Measurements from ENCODE around the gene CSKMT. TPM values are rescaled to one million over a fixed set of nuclear protein-coding genes. Genes with fewer than 3 reads are reported as not detected.
A peak's percentile ranks its signal among the peaks of the same experiment; 100 is the strongest.

The CSKMT gene
- total and polyA plus RNA-seq, 4 experiments from 2014 or later: 3.0 to 32.3 (median 17.6) TPM

DNA sequence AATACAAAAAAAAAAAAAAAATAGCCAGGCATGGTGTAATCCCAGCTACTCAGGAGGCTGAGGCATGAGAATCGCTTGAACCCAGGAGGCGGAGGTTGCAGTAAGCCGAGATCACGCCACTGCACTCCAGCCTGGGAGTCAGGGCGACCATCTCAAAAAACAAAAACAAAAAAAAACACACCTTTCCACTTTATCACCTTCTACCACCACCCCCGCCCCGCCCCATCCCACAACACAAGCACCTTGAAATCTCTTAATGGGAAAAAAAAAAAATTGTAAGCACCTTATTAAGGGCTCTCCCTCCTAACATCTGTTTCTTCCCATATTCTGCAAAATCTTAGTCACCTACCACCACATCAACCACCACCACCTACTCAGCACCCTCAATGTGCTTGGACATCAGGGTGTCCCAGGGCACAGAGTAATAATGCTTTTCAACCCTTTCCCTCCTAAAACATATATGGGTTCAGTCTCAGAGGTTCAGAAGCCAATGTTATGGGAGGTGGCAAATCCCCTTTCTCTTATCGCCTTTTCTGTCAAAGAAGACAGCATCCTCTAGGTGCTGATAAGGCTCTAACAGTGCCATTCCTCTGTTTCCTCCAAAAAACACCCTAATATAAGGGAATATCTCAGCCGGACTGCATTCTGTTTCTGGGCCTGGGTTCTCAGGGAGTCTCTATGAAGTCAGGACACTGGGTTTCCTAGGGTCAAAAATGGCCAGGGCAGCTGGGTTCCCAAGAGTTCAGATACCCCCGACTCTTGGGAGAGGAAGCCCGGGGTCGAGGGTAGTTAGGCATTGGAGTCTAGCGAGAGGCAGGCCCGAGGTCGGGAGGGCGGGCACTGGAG is 12.7 kb upstream of the CSKMT start:
- Histone ChIP-seq H3K36me3 (ENCODE audit: insufficient read depth, low read length) (peaks cover 18% of the 10 kb centered on the region), H3K4me3 (ENCODE audit: low read length in 2 of 2) (peak overlapping the region; percentile 92 to 97), H3K27me3 (ENCODE audit: insufficient read depth, low read length) (no peaks in the 10 kb centered on the region), H3K27ac (ENCODE audit: low read depth, low read length) (peak overlapping the region; percentile 93), H3K4me1 (ENCODE audit: insufficient read depth, low read length) (peaks cover 24% of the 10 kb centered on the region), H3K9me3 (ENCODE audit: control insufficient read depth in 1 of 2, low read length in 2 of 2) (no peaks in the 10 kb centered on the region)
- Mint-ChIP-seq H3K9me3 (peaks cover 0 to 6% (median 0%) of the 10 kb centered on the region in 8 donors), H3K27me3 (no peaks in the 10 kb centered on the region), H3K4me3 (peak overlapping the region; percentile 86 to 94 (median 92)), H3K27ac (peak overlapping the region; percentile 78 to 100 (median 94)), H3K36me3 (peaks cover 0 to 25% of the 10 kb centered on the region in 2 donors), H3K4me1 (peaks cover 13 to 40% (median 22%) of the 10 kb centered on the region in 4 donors)
- POLR2A ChIA-PET (ENCODE audit: partially characterized antibody): interaction anchor here (0.8 to 2.8 kb wide), 34 partner anchors 8 to 260 kb away, joined by 3 to 125 read pairs (median 6); partner anchors contain the start of genes B3GAT3, C11orf98, CSKMT and EEF1G
- intact Hi-C loops (cut with micrococcal nuclease): loop anchor here (1.0 to 2.0 kb wide), 5 partner anchors 13 to 61 kb away; partner anchors contain the start of genes C11orf98, CSKMT, TUT1 and UBXN1
- DNase-seq: peak in 3 of 5 donors; percentile 54 to 83 (median 68)
- CTCF ChIA-PET (ENCODE audit: partially characterized antibody): interaction anchor here (0.8 to 3.5 kb wide), 7 partner anchors 12 to 109 kb away, joined by 3 to 24 read pairs (median 3); partner anchors contain the start of genes B3GAT3, C11orf98, CSKMT and MTA2

DNA sequence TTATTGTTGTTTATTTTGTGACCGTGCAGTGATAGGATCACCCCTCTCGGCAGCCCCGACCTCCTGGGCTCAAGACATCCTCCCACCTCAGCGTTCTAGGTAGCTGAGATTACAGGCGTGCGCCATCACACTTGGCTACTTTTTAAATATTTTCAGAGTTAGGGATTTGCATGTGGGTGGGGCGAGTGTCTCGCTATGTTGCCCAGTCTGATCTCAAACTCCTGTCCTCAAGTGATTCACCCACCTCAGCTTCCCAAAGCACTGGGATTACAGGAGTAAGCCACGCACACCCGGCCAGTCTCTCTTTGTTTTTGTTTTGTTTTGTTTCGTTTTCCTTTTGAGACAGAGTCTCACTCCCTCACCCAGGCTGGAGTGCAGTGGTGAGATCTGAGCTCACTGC is 10.8 kb upstream of the CSKMT start:
- H3K9me3 ChIP-seq (ENCODE audit: control insufficient read depth in 1 of 2, low read length in 2 of 2): no peaks in the 10 kb centered on the region
- intact Hi-C loops (cut with micrococcal nuclease): no loop called here
- H3K27ac ChIP-seq (ENCODE audit: low read depth, low read length): no peak overlapping the region
- H3K27me3 ChIP-seq (ENCODE audit: insufficient read depth, low read length): no peaks in the 10 kb centered on the region
- CTCF ChIA-PET (ENCODE audit: partially characterized antibody): interaction anchor here (1.7 to 3.5 kb wide), 3 partner anchors 11 to 55 kb away, joined by 4 to 24 read pairs (median 4); partner anchors contain the start of genes C11orf98 and CSKMT
- H3K27ac Mint-ChIP-seq: peak overlapping the region in 5 of 7 donors; percentile 59 to 100 (median 70)
- peaks cover 21% of the 10 kb centered on the region for H3K4me1 ChIP-seq (ENCODE audit: insufficient read depth, low read length)
- DNase-seq: no peak
- POLR2A ChIA-PET (ENCODE audit: partially characterized antibody): interaction anchor here (1.4 to 4.5 kb wide), 9 partner anchors 8 to 261 kb away, joined by 3 to 65 read pairs (median 11); partner anchors contain the start of genes B3GAT3, C11orf98, CSKMT and GANAB
- H3K4me3 Mint-ChIP-seq: peak overlapping the region; percentile 30 to 70 (median 56)
- H3K36me3 Mint-ChIP-seq: peaks cover 0 to 22% of the 10 kb centered on the region in 2 donors
- no peak overlapping the region for H3K4me3 ChIP-seq (ENCODE audit: low read length in 2 of 2)
- H3K4me1 Mint-ChIP-seq: peaks cover 13 to 40% (median 22%) of the 10 kb centered on the region in 4 donors
- peaks cover 5% of the 10 kb centered on the region for H3K36me3 ChIP-seq (ENCODE audit: insufficient read depth, low read length)
- no peaks in the 10 kb centered on the region for H3K27me3 Mint-ChIP-seq
- peaks cover 0 to 6% (median 0%) of the 10 kb centered on the region in 8 donors for H3K9me3 Mint-ChIP-seq

GRCh38 chr11:62656796-62657429 is 8.2 kb upstream of the CSKMT start:
- Mint-ChIP-seq H3K36me3 (peaks cover 0 to 11% of the 10 kb centered on the region in 2 donors), H3K4me1 (peaks cover 7 to 18% (median 12%) of the 10 kb centered on the region in 4 donors), H3K27ac (peak overlapping the region in 1 of 7 donors; percentile 80), H3K4me3 (peak overlapping the region in 1 of 8 donors; percentile 20), H3K9me3 (peaks cover 0 to 6% (median 0%) of the 10 kb centered on the region in 8 donors), H3K27me3 (no peaks in the 10 kb centered on the region)
- ChIA-PET CTCF (ENCODE audit: partially characterized antibody) (interaction anchor here (1.1 kb wide), 1 partner anchor 9 kb away, joined by 3 read pairs; no protein-coding TSS in a partner anchor), POLR2A (ENCODE audit: partially characterized antibody) (interaction anchor here (0.8 to 4.5 kb wide), 6 partner anchors 9 to 199 kb away, joined by 3 to 65 read pairs (median 5); partner anchors contain the start of genes B3GAT3, C11orf98, CSKMT and GANAB)
- Histone ChIP-seq H3K4me3 (ENCODE audit: low read length in 2 of 2) (no peak overlapping the region), H3K4me1 (ENCODE audit: insufficient read depth, low read length) (peaks cover 8% of the 10 kb centered on the region), H3K27me3 (ENCODE audit: insufficient read depth, low read length) (no peaks in the 10 kb centered on the region), H3K27ac (ENCODE audit: low read depth, low read length) (no peak overlapping the region), H3K9me3 (ENCODE audit: control insufficient read depth in 1 of 2, low read length in 2 of 2) (no peaks in the 10 kb centered on the region), H3K36me3 (ENCODE audit: insufficient read depth, low read length) (no peaks in the 10 kb centered on the region)
- DNase-seq: no peak
- intact Hi-C loops (cut with micrococcal nuclease): no loop called here

- Histone ChIP-seq H3K27ac (ENCODE audit: low read depth, low read length) (peak overlapping the region; percentile 73), H3K36me3 (ENCODE audit: insufficient read depth, low read length) (peaks cover 15% of the 10 kb centered on the region), H3K9me3 (ENCODE audit: control insufficient read depth in 1 of 2, low read length in 2 of 2) (no peaks in the 10 kb centered on the region), H3K27me3 (ENCODE audit: insufficient read depth, low read length) (no peaks in the 10 kb centered on the region), H3K4me3 (ENCODE audit: low read length in 2 of 2) (peak overlapping the region; percentile 88 to 97), H3K4me1 (ENCODE audit: insufficient read depth, low read length) (peaks cover 36% of the 10 kb centered on the region)
- H3K27ac Mint-ChIP-seq: peak overlapping the region; percentile 95 to 98 (median 96)
- H3K4me3 Mint-ChIP-seq: peak overlapping the region; percentile 92 to 98 (median 96)
- H3K4me1 Mint-ChIP-seq: peaks cover 15 to 49% (median 28%) of the 10 kb centered on the region in 4 donors
- peak in 1 of 5 donors; percentile 74 for DNase-seq
- peaks cover 8 to 37% of the 10 kb centered on the region in 2 donors for H3K36me3 Mint-ChIP-seq
- ChIA-PET POLR2A (ENCODE audit: partially characterized antibody) (interaction anchor here (0.6 to 19.7 kb wide), 58 partner anchors 8 to 1653 kb away, joined by 3 to 494 read pairs (median 7); partner anchors contain the start of genes AHNAK, B3GAT3, BSCL2 and EEF1G), CTCF (ENCODE audit: partially characterized antibody) (interaction anchor here (0.6 to 10.4 kb wide), 24 partner anchors 8 to 197 kb away, joined by 3 to 86 read pairs (median 4); partner anchors contain the start of genes B3GAT3, HNRNPUL2, INTS5 and LBHD1)
- intact Hi-C loops (cut with micrococcal nuclease): loop anchor here (1.0 to 2.0 kb wide), 9 partner anchors 11 to 91 kb away; partner anchors contain the start of genes EEF1G, EML3, GANAB and INTS5
- no peaks in the 10 kb centered on the region for H3K9me3 Mint-ChIP-seq
- H3K27me3 Mint-ChIP-seq: no peaks in the 10 kb centered on the region
These were observed 572 bp upstream of the CSKMT start for GRCh38 chr11:62664405-62665074.

DNA sequence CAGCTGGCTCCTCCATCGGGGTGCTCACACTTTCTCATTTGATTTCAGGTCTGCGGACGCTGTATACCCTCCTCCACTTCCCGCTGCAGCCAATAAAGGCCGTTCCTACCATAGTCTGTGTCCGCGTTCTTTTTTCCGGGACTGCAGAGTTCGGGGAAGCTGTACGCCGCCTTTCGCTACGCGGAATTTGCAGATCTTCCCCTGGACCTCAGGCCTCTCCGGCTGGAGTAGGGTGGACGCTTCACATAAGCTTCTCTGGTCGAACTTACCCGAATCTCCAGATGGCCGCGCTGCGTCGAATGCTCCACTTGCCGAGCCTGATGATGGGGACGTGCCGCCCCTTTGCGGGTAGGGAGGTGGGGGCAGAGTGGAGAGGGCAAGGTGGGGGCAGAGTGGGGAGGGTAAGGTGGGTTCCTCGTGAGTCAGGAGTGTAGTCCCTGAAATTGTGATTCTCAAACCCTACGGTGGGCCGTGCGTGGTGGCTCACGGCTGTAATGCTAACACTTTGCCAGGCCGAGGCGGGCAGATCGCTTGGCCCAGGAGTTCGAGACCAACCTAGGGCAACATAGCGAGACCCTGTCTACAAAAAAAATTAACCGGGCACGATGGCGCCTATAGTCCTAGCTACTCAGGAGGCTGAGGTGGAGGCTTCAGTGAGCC is 617 bp downstream of the CSKMT start:
- Histone ChIP-seq H3K27ac (ENCODE audit: low read depth, low read length) (peak overlapping the region; percentile 73), H3K36me3 (ENCODE audit: insufficient read depth, low read length) (peaks cover 15% of the 10 kb centered on the region), H3K4me1 (ENCODE audit: insufficient read depth, low read length) (peaks cover 48% of the 10 kb centered on the region), H3K27me3 (ENCODE audit: insufficient read depth, low read length) (no peaks in the 10 kb centered on the region), H3K9me3 (ENCODE audit: control insufficient read depth in 1 of 2, low read length in 2 of 2) (no peaks in the 10 kb centered on the region), H3K4me3 (ENCODE audit: low read length in 2 of 2) (peak overlapping the region; percentile 88 to 97)
- H3K9me3 Mint-ChIP-seq: no peaks in the 10 kb centered on the region
- peak; percentile 54 to 84 (median 58) for DNase-seq
- peaks cover 8 to 38% of the 10 kb centered on the region in 2 donors for H3K36me3 Mint-ChIP-seq
- ChIA-PET CTCF (ENCODE audit: partially characterized antibody) (interaction anchor here (0.9 to 10.4 kb wide), 20 partner anchors 7 to 273 kb away, joined by 3 to 86 read pairs (median 4); partner anchors contain the start of genes B3GAT3, HNRNPUL2, INTS5 and LBHD1), POLR2A (ENCODE audit: partially characterized antibody) (interaction anchor here (0.6 to 19.7 kb wide), 57 partner anchors 10 to 1652 kb away, joined by 3 to 494 read pairs (median 7); partner anchors contain the start of genes B3GAT3, BSCL2, EEF1G and EML3)
- intact Hi-C loops (cut with micrococcal nuclease): loop anchor here (1.0 to 2.0 kb wide), 9 partner anchors 12 to 92 kb away; partner anchors contain the start of genes EEF1G, EML3, GANAB and INTS5
- H3K4me1 Mint-ChIP-seq: peaks cover 15 to 61% (median 35%) of the 10 kb centered on the region in 4 donors
- H3K27me3 Mint-ChIP-seq: no peaks in the 10 kb centered on the region
- H3K4me3 Mint-ChIP-seq: peak overlapping the region; percentile 92 to 98 (median 96)
- H3K27ac Mint-ChIP-seq: peak overlapping the region; percentile 95 to 98 (median 96)

Measured in CD4-positive, alpha-beta memory T cell (primary cell).